Panc1 (cell line): ENCODE results near the gene TMPRSS13. TPM values are rescaled to one million over a fixed set of nuclear protein-coding genes. Genes with fewer than 3 reads are reported as not detected.

Source experiments
- ATAC-seq: fragments of 200-7000 bp; cut with Tn5 transposase; 2 replicates; pipeline ENCODE4 v1.9.1; 2020; ENCODE audit warnings: mild to moderate bottlenecking, moderate library complexity
- BruUV-seq: library from RNA; stranded (reverse); fragments of 400-500 nt; replicated peaks from 2 replicates; lab custom pipeline; 2021; lab: Mats Ljungman, UMichigan
- CTCF ChIA-PET: fragments of 300-600 bp; sonication (Branson Sonifier 250); formaldehyde crosslinking; loops from one replicate; lab custom pipeline; 2022; ENCODE audit warnings: antibody characterized with exemption; lab: Charles Lee
- POLR2A ChIA-PET: fragments of 300-600 bp; sonication (Branson Sonifier 250); formaldehyde crosslinking; loops from one replicate; lab custom pipeline; 2022; ENCODE audit warnings: antibody characterized with exemption; lab: Charles Lee
- DNase-seq: peaks from one replicate; pipeline ENCODE4 v3.0.0-alpha.2; 2010; ENCODE audit warnings: low read depth, low spot score
- H3K27ac ChIP-seq: 2 replicates; pipeline ENCODE4 v1.5.1; 2011; ENCODE audit warnings: mild to moderate bottlenecking, low read length, inconsistent platforms
- H3K27me3 ChIP-seq: fragments of 200-500 bp; sonication (Bioruptor generic); 2 replicates; pipeline ENCODE4 v1.6.0; 2014; ENCODE audit warnings: low read length, inconsistent platforms; ENCODE audit not compliant: control insufficient read depth, insufficient read depth
- H3K36me3 ChIP-seq: fragments of 200-500 bp; sonication (Bioruptor generic); 2 replicates; pipeline ENCODE4 v1.5.1; 2014; ENCODE audit warnings: inconsistent platforms, mild to moderate bottlenecking, low read length, moderate library complexity; ENCODE audit not compliant: control insufficient read depth, insufficient read depth
- H3K4me1 ChIP-seq: 2 replicates; pipeline ENCODE4 v1.5.1; 2011; ENCODE audit warnings: inconsistent platforms, mild to moderate bottlenecking, low read length, moderate library complexity; ENCODE audit not compliant: control insufficient read depth, insufficient read depth
- H3K4me3 ChIP-seq, 2 experiments: 2 replicates each; pipeline ENCODE4 v1.5.1; 2011 to 2012; ENCODE audit warnings: low read depth in 2 of 2, low read length in 2 of 2, mild to moderate bottlenecking in 2 of 2, inconsistent platforms in 1 of 2, moderate library complexity in 1 of 2
- H3K9me3 ChIP-seq: fragments of 200-500 bp; sonication (Bioruptor generic); 2 replicates; pipeline ENCODE4 v1.5.1; 2014; ENCODE audit warnings: low read depth, mild to moderate bottlenecking, inconsistent platforms, low read length, moderate library complexity; ENCODE audit not compliant: control insufficient read depth, insufficient read depth
- CTCF ChIP-seq: fragments of 450-650 bp; IDR thresholded peaks from 2 replicates; pipeline ENCODE4 v1.5.1; 2017; ENCODE audit warnings: mild to moderate bottlenecking
- POLR2AphosphoS5 ChIP-seq: IDR thresholded peaks from 2 replicates; pipeline ENCODE4 v1.6.1; 2012; ENCODE audit warnings: mild to moderate bottlenecking, low read depth, low read length, moderate library complexity
- REST ChIP-seq, 2 experiments: IDR thresholded peaks; 2 replicates each; pipeline ENCODE4 v1.6.1; 2011 to 2012; ENCODE audit warnings: low read depth in 2 of 2, control low read depth in 1 of 2, low read length in 1 of 2, mild to moderate bottlenecking in 1 of 2, moderate library complexity in 1 of 2; ENCODE audit not compliant: insufficient read depth in 1 of 2
- SIN3A ChIP-seq: IDR thresholded peaks from 2 replicates; pipeline ENCODE4 v1.6.1; 2012; ENCODE audit warnings: low read depth, mild to moderate bottlenecking, low read length, moderate library complexity, borderline replicate concordance; ENCODE audit not compliant: insufficient read depth
- TCF7L2 ChIP-seq: IDR thresholded peaks from 2 replicates; pipeline ENCODE4 v1.6.1; 2011; ENCODE audit warnings: mild to moderate bottlenecking, low read depth, low read length, inconsistent platforms
- in situ Hi-C: cut with HindIII; loops from 2 replicates; pipeline ENCODE4 v1.10.0; 2016; ENCODE audit warnings: low sequenced_read_pairs, low pct_unique_long_range_greater_than_20kb
- intact Hi-C: fragments of 100-400 bp; cut with micrococcal nuclease; formaldehyde crosslinking; loops from one replicate; pipeline ENCODE4 v1.10.0; 2022; ENCODE audit not compliant: unreplicated experiment
- total RNA-seq: library from RNA; stranded (reverse); gene quantifications from one replicate; pipeline ENCODE4 v1.2.1, GENCODE V29; 2021; ENCODE audit not compliant: unreplicated experiment

Gene TMPRSS13
- total RNA-seq, 1 experiment from 2014 or later, result not detected

- H3K36me3 ChIP-seq, result no peaks in the 10 kb centered on the region
- no TSS peak for BruUV-seq
Observed at GRCh38 chr11:117923275-117923674, 5.9 kb downstream of the TMPRSS13 start.

GRCh38 chr11:117921893-117922292 lies 7.3 kb downstream of the TMPRSS13 start:
- Histone ChIP-seq H3K27ac (no peak overlapping the region), H3K36me3 (no peaks in the 10 kb centered on the region), H3K9me3 (no peaks in the 10 kb centered on the region), H3K4me3 (no peak overlapping the region), H3K4me1 (no peaks in the 10 kb centered on the region), H3K27me3 (peaks cover 3% of the 10 kb centered on the region)
- BruUV-seq, result no TSS peak
- ATAC-seq, result no peak
- TF ChIP-seq TCF7L2 (no peak), CTCF (no peak), SIN3A (no peak), POLR2AphosphoS5 (no peak), REST (IDR thresholded peaks at IDR 0.05; ENCODE audit: insufficient read depth in 1 of 2, low read depth in 2 of 2, low read length in 1 of 2) (no peak)
- in situ Hi-C loops (no loop called here), intact Hi-C loops (no loop called here)
- ChIA-PET CTCF (no interaction called here), POLR2A (no interaction called here)
- no peak for DNase-seq

More at GRCh38 chr11:117923275-117923674, 5.9 kb downstream of the TMPRSS13 start:
- Histone ChIP-seq H3K4me3 (no peak overlapping the region), H3K27me3 (peaks cover 10% of the 10 kb centered on the region), H3K27ac (no peak overlapping the region), H3K9me3 (no peaks in the 10 kb centered on the region), H3K4me1 (no peaks in the 10 kb centered on the region)
- CTCF ChIA-PET, result interaction anchor here (0.8 to 1.7 kb wide), 2 partner anchors 23 kb away, joined by 6 to 13 read pairs; no protein-coding TSS in a partner anchor
- in situ Hi-C loops, result no loop called here
- POLR2A ChIA-PET, result no interaction called here
- no peak for TF ChIP-seq POLR2AphosphoS5
- TF ChIP-seq SIN3A, result no peak
- no peak for TF ChIP-seq REST (IDR thresholded peaks at IDR 0.05; ENCODE audit: insufficient read depth in 1 of 2, low read depth in 2 of 2, low read length in 1 of 2)
- TF ChIP-seq CTCF, result no peak
- TF ChIP-seq TCF7L2, result no peak
- ATAC-seq (no peak), DNase-seq (no peak)
- intact Hi-C loops, result no loop called here
